ENCODE data around the gene CDC37. TPM values are rescaled to one million over a fixed set of nuclear protein-coding genes. Genes with fewer than 3 reads are reported as not detected.

Gene CDC37
- total and polyA plus RNA-seq, 4 donors, result 121 to 260 (median 135) TPM

DNA sequence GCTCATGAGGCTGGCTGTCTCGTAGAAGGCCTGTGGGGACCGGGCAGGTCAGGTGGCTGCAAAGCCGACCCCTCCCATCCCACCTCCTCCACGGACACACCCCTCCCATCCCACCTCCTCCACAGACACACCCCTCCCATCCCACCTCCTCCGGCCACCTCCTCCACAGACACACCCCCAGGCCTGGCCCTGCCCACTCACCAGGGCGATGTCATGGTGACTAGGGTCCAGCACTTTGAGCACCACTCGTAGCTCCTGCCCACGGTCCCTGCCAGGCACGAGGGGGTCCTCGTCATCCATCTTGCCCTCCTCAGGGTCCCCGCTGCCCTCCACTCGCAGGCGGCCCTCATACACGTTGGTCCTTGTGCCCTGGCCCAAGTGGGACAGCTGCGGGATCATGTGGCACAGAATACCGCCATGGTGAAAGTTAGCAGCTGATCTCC lies 41.8 kb downstream of the CDC37 start:
- DNase-seq, result no peak
- Histone ChIP-seq H3K4me3 (ENCODE audit: low read length in 2 of 2) (no peak overlapping the region), H3K4me1 (ENCODE audit: control insufficient read depth in 1 of 2, insufficient read depth in 2 of 2, low read length in 2 of 2) (no peaks in the 10 kb centered on the region), H3K9me3 (ENCODE audit: control insufficient read depth, low read length) (no peaks in the 10 kb centered on the region), H3K36me3 (ENCODE audit: control insufficient read depth in 1 of 2, insufficient read depth in 2 of 2, low read length in 1 of 2) (peaks cover 2 to 4% of the 10 kb centered on the region in 2 donors), H3K27ac (ENCODE audit: low read depth in 1 of 2, low read length in 2 of 2) (no peak overlapping the region), H3K27me3 (ENCODE audit: control insufficient read depth in 1 of 2, insufficient read depth in 2 of 2, low read length in 1 of 2) (no peaks in the 10 kb centered on the region)
- 84 to 85% methylated on average over 15 to 16 of the region's 16 CpGs for WGBS, 2 donors
- ATAC-seq (ENCODE audit: low FRiP score), result no peak
- intact Hi-C loops (cut with DNase I), result no loop called here

DNA sequence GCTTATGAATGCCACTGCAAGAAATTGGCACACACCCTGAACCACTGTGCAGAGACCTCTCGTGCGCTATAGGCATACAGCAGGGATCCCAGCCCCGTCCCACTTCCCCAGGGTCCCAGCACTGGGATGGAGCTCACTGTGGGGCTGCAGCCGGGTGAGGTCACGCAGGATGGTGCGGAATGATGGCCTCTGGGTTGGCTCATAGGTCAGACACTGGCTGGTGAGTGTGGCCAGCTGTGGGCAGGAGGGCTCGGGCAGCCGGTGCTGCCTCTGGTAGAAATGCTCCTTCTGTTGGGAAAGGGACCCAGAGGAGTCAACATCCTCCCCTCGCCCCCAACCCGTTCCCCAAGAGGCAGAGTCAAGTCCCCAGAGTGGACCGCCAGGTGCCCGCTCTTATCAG lies 46.9 kb downstream of the CDC37 start:
- Histone ChIP-seq H3K4me1 (ENCODE audit: control insufficient read depth in 1 of 2, insufficient read depth in 2 of 2, low read length in 2 of 2) (no peaks in the 10 kb centered on the region), H3K9me3 (ENCODE audit: control insufficient read depth, low read length) (no peaks in the 10 kb centered on the region), H3K4me3 (ENCODE audit: low read length in 2 of 2) (no peak overlapping the region), H3K27me3 (ENCODE audit: control insufficient read depth in 1 of 2, insufficient read depth in 2 of 2, low read length in 1 of 2) (no peaks in the 10 kb centered on the region), H3K36me3 (ENCODE audit: control insufficient read depth in 1 of 2, insufficient read depth in 2 of 2, low read length in 1 of 2) (no peaks in the 10 kb centered on the region), H3K27ac (ENCODE audit: low read depth in 1 of 2, low read length in 2 of 2) (no peak overlapping the region)
- ATAC-seq (ENCODE audit: low FRiP score), result no peak
- DNase-seq, result no peak
- intact Hi-C loops (cut with DNase I), result no loop called here
- WGBS, 2 donors, result 89 to 93% methylated on average over 12 of the region's 12 CpGs

DNA sequence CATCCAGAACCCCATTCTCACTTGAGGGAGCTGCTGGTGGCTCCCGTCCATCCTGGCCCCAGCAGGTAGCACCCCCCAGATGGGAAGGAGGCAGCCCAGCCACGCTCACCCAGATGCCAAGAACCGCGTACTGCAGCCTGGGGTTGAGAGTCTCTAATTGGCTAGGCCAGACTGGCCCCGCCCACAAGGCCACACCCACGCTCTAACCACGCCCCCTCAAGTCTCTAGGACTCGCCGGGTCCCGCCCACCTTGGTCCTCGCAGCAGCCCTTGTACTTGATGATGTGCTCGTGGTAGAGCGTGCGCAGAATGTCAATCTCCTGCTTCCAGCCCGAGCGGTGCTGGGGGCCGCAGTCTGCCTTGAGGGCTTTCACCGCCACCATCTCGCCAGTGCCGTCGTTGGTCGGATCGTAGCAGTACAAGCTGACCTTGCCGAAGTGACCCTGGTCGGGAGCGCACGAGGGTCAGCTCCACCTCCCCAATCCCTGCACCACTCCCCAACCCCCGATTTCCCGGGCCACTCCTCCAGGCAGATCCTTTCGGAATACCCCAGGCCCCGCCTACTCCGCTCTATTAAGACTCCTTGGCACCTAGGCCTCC lies 49.5 kb downstream of the CDC37 start:
- intact Hi-C loops (cut with DNase I), result no loop called here
- Histone ChIP-seq H3K4me3 (ENCODE audit: low read length in 2 of 2) (no peak overlapping the region), H3K27me3 (ENCODE audit: control insufficient read depth in 1 of 2, insufficient read depth in 2 of 2, low read length in 1 of 2) (no peaks in the 10 kb centered on the region), H3K36me3 (ENCODE audit: control insufficient read depth in 1 of 2, insufficient read depth in 2 of 2, low read length in 1 of 2) (no peaks in the 10 kb centered on the region), H3K9me3 (ENCODE audit: control insufficient read depth, low read length) (no peaks in the 10 kb centered on the region), H3K4me1 (ENCODE audit: control insufficient read depth in 1 of 2, insufficient read depth in 2 of 2, low read length in 2 of 2) (no peaks in the 10 kb centered on the region), H3K27ac (ENCODE audit: low read depth in 1 of 2, low read length in 2 of 2) (no peak overlapping the region)
- 79 to 82% methylated on average over 32 of the region's 32 CpGs for WGBS, 2 donors
- DNase-seq, result peak in 1 of 2 donors; percentile 83
- peak; percentile 34 for ATAC-seq (ENCODE audit: low FRiP score)

DNA sequence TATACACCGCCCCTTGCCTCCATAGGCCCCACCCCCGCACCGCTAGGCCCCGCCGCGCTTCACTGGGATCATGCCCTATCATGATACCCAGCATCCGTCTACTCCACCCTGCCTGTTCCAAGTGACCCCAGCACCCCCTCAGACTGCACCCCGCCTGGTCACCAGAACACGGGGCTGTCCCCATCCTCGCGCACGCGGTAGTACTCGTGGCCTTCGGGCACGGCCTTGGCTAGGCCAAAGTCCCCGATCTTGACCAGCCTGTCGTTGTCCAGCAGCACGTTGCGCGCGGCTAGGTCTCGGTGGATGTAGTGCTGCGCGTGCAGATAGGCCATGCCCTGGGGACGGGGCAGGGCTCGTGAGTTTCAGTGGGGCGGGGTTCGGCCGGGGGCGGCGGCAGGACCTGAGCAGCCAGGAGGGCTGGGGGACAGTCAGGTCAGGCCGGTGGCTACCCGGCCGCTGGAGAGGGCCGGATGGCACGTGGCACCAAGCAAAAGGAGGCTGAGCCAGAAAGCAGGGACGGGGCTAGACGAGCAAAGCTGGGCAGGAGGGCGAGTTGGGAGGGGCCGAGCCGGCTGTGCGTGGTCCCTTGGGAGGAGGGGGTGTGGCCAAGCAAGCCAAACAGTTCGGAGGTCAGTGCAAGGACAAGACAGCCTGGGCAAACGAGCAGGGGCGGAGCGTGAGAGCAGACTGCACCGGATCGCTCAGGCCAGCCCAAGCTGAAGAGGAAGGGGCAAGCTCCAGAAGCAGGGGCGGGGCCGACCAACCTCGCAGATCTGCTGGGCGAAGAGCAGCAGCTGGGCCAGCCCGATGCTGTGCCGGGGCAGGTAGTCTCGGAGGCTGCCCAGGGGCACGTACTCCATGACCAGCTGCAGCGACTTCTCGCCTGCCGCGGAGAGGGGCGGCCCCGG lies 50.3 kb downstream of the CDC37 start:
- Histone ChIP-seq H3K4me3 (ENCODE audit: low read length in 2 of 2) (no peak overlapping the region), H3K27ac (ENCODE audit: low read depth in 1 of 2, low read length in 2 of 2) (no peak overlapping the region), H3K9me3 (ENCODE audit: control insufficient read depth, low read length) (no peaks in the 10 kb centered on the region), H3K36me3 (ENCODE audit: control insufficient read depth in 1 of 2, insufficient read depth in 2 of 2, low read length in 1 of 2) (no peaks in the 10 kb centered on the region), H3K4me1 (ENCODE audit: control insufficient read depth in 1 of 2, insufficient read depth in 2 of 2, low read length in 2 of 2) (no peaks in the 10 kb centered on the region), H3K27me3 (ENCODE audit: control insufficient read depth in 1 of 2, insufficient read depth in 2 of 2, low read length in 1 of 2) (no peaks in the 10 kb centered on the region)
- peak in 1 of 2 donors; percentile 73 for DNase-seq
- WGBS, 2 donors, result 67 to 71% methylated on average over 63 of the region's 63 CpGs
- intact Hi-C loops (cut with DNase I), result no loop called here
- peak; percentile 81 for ATAC-seq (ENCODE audit: low FRiP score)

- 78 to 79% methylated on average over 10 of the region's 10 CpGs for WGBS, 2 donors
- intact Hi-C loops (cut with DNase I), result no loop called here
- H3K9me3 ChIP-seq (ENCODE audit: control insufficient read depth, low read length), result no peaks in the 10 kb centered on the region
- H3K4me1 ChIP-seq (ENCODE audit: control insufficient read depth in 1 of 2, insufficient read depth in 2 of 2, low read length in 2 of 2), result no peaks in the 10 kb centered on the region
- ATAC-seq (ENCODE audit: low FRiP score) (no peak), DNase-seq (peak in 1 of 2 donors; percentile 65)
- no peak overlapping the region for H3K27ac ChIP-seq (ENCODE audit: low read depth in 1 of 2, low read length in 2 of 2)
- no peaks in the 10 kb centered on the region for H3K27me3 ChIP-seq (ENCODE audit: control insufficient read depth in 1 of 2, insufficient read depth in 2 of 2, low read length in 1 of 2)
- H3K36me3 ChIP-seq (ENCODE audit: control insufficient read depth in 1 of 2, insufficient read depth in 2 of 2, low read length in 1 of 2), result no peaks in the 10 kb centered on the region
- no peak overlapping the region for H3K4me3 ChIP-seq (ENCODE audit: low read length in 2 of 2)
Measured at GRCh38 chr19:10346509-10346908, 56.8 kb downstream of the CDC37 start.

GRCh38 chr19:10344780-10345179 lies 58.6 kb downstream of the CDC37 start:
- no peak overlapping the region for H3K27ac ChIP-seq (ENCODE audit: low read depth in 1 of 2, low read length in 2 of 2)
- H3K9me3 ChIP-seq (ENCODE audit: control insufficient read depth, low read length), result no peaks in the 10 kb centered on the region
- DNase-seq, result no peak
- ATAC-seq (ENCODE audit: low FRiP score), result no peak
- WGBS, 2 donors, result 54 to 59% methylated on average over 10 of the region's 10 CpGs
- H3K36me3 ChIP-seq (ENCODE audit: control insufficient read depth in 1 of 2, insufficient read depth in 2 of 2, low read length in 1 of 2), result no peaks in the 10 kb centered on the region
- H3K4me3 ChIP-seq (ENCODE audit: low read length in 2 of 2), result no peak overlapping the region
- no peaks in the 10 kb centered on the region for H3K4me1 ChIP-seq (ENCODE audit: control insufficient read depth in 1 of 2, insufficient read depth in 2 of 2, low read length in 2 of 2)
- intact Hi-C loops (cut with DNase I), result no loop called here
- H3K27me3 ChIP-seq (ENCODE audit: control insufficient read depth in 1 of 2, insufficient read depth in 2 of 2, low read length in 1 of 2), result no peaks in the 10 kb centered on the region

GRCh38 chr19:10343495-10343894 lies 59.8 kb downstream of the CDC37 start:
- Histone ChIP-seq H3K27me3 (ENCODE audit: control insufficient read depth in 1 of 2, insufficient read depth in 2 of 2, low read length in 1 of 2) (no peaks in the 10 kb centered on the region), H3K36me3 (ENCODE audit: control insufficient read depth in 1 of 2, insufficient read depth in 2 of 2, low read length in 1 of 2) (no peaks in the 10 kb centered on the region), H3K4me1 (ENCODE audit: control insufficient read depth in 1 of 2, insufficient read depth in 2 of 2, low read length in 2 of 2) (no peaks in the 10 kb centered on the region), H3K9me3 (ENCODE audit: control insufficient read depth, low read length) (no peaks in the 10 kb centered on the region), H3K4me3 (ENCODE audit: low read length in 2 of 2) (no peak overlapping the region), H3K27ac (ENCODE audit: low read depth in 1 of 2, low read length in 2 of 2) (no peak overlapping the region)
- intact Hi-C loops (cut with DNase I), result no loop called here
- WGBS, 2 donors, result 67 to 75% methylated on average over 2 of the region's 2 CpGs
- no peak for DNase-seq
- ATAC-seq (ENCODE audit: low FRiP score), result no peak
